GM13976 (cell line): ENCODE measurements around the gene RAPGEF1.

ENCODE experiments used
- DNase-seq: peaks from one replicate; pipeline ENCODE4 v3.0.0; 2012; ENCODE audit warnings: low spot score
- CTCF ChIP-seq: IDR thresholded peaks from 2 replicates; pipeline ENCODE4 v1.5.1; 2012; ENCODE audit warnings: borderline replicate concordance, mild to moderate bottlenecking; ENCODE audit not compliant: insufficient read depth; ENCODE audit errors: extremely low read depth, missing control alignments, control extremely low read depth
- in situ Hi-C: fragments of 300-500 bp; cut with MboI; formaldehyde crosslinking; loops from one replicate; pipeline ENCODE4 v1.12.0; 2022; ENCODE audit warnings: low sequenced_read_pairs, mixed read lengths, inconsistent platforms; ENCODE audit not compliant: unreplicated experiment

Gene RAPGEF1

DNA sequence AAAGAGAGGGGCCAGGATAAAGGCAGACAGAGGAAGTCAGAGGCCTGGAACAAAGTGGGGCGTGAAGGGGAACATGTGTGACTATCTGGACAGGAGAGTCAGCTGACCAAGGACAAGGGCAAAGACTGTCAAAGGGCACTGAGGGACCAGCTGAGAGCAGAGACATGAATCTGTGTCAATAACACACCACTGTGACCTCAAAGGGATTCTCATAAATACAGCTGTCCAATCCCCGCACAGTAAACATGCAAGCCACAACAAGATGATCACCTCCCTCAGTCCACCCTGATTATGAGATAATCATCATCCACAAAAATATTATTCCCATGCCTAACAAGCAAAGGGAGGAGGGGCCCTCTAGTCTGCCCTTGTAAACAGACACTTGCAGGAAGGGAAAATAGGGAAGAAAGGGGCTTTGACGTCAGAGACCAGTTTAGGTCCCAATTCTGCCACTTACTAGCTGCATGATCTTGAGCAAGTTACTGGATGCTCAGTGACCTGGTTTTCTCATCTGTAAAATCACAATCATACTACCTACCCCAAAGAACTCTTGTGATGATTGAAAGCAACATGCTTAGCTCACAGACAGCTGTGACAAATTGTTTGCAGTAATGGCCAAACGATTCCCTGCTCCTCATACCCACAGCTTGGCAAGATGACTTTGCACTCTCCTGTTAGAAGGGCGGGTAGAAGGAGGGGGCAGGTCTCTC is 41.8 kb downstream of the RAPGEF1 start:
- no peak for DNase-seq
- in situ Hi-C loops, result no loop called here
- no peak for TF ChIP-seq CTCF

GRCh38 chr9:131697097-131697496 is 42.8 kb downstream of the RAPGEF1 start:
- in situ Hi-C loops, result no loop called here
- no peak for TF ChIP-seq CTCF
- DNase-seq, result no peak

DNA sequence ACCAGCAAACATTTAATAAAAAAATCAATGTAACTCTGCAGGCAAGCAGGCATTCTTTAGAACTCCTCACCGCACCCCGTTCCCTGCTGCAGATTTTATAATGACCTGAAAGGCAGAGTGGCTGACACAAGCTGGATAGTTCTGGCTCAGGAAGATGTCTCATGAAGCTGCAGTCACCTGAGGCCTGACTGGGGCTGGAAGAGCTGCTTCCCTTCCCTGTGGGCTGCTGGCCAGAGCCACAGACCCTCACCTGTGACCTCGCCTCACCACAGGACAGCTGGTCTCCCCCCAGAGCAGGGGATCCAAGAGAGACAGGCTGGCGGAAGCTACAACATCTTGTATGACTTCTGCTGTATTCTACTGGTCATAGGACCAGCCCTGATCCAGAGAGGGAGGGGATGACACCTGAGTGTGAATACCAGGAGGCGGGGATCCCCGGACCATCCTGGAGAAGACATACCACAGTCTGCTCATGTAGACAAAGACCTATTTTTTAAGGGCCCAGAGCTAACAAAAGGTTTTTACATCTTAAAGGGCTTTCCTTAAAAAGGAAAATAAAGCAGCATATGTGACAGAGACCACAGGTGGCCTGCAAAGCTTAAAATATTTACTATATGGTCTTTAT is 43.9 kb downstream of the RAPGEF1 start:
- no peak for TF ChIP-seq CTCF
- DNase-seq, result no peak
- in situ Hi-C loops, result no loop called here

DNA sequence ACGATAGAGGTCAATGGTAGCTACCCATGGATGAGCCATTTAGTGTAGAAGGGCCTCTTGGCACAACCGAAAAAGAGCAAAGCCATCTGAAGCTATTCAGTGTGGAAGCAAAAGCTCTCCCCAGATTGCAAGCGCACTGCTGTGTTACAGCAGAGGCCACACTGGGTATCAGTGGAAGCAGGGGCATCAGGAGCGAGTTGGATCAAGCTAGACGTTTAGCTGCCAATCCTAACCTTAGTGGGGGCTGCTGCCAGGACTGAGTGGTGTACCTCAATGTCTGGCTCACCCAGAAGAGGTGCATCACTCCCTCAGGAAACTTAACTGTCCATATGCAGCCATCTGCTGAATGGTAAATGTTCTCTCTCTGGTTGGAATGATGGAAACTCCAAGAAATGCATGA is 44.5 kb downstream of the RAPGEF1 start:
- in situ Hi-C loops, result no loop called here
- DNase-seq, result no peak
- TF ChIP-seq CTCF, result no peak

GRCh38 chr9:131693651-131694597 is 46.0 kb downstream of the RAPGEF1 start:
- in situ Hi-C loops, result no loop called here
- no peak for DNase-seq
- no peak for TF ChIP-seq CTCF

GRCh38 chr9:131692612-131693562 is 47.0 kb downstream of the RAPGEF1 start:
- in situ Hi-C loops, result no loop called here
- DNase-seq, result no peak
- no peak for TF ChIP-seq CTCF
